ENCODE data around the gene ZNF483.
"Not testable (repeated sequence)": the region's sequence is repeated elsewhere in the genome, so short reads cannot be mapped to it uniquely, and the experiment has no call there.

ZNF483 gene

GRCh38 chr9:111525056-111525977 lies at the start of gene ZNF483:
ZNF483 (plus strand) TSS chr9:111525179; CDS start chr9:111527396, 2,217 bp downstream.
- DNase-seq = peak; percentile 24

- DNase-seq = no peak
Observed at GRCh38 chr9:111475195-111475594, 49.8 kb upstream of the ZNF483 start.

- DNase-seq = no peak
Observed at GRCh38 chr9:111477677-111478076, 47.3 kb upstream of the ZNF483 start.

- no peak for DNase-seq
Observed at GRCh38 chr9:111481885-111482636, 42.9 kb upstream of the ZNF483 start.

- DNase-seq = no peak
Observed at GRCh38 chr9:111482694-111483438, 42.1 kb upstream of the ZNF483 start.

- DNase-seq = no peak
Observed at GRCh38 chr9:111483439-111483857, 41.5 kb upstream of the ZNF483 start.

- peak; percentile 50 for DNase-seq
Observed at GRCh38 chr9:111483858-111484571, 41.0 kb upstream of the ZNF483 start, which contains the start of gene ECPAS. ECPAS (minus strand) TSS chr9:111484383; CDS start chr9:111472918, 11,465 bp downstream.

- DNase-seq = peak; percentile 50
Observed at GRCh38 chr9:111484572-111484894, 40.4 kb upstream of the ZNF483 start.

GRCh38 chr9:111497196-111497595 lies 27.8 kb upstream of the ZNF483 start:
- not testable (repeated sequence) for DNase-seq

- DNase-seq = no peak
Observed at GRCh38 chr9:111501005-111501562, 23.9 kb upstream of the ZNF483 start.

- no peak for DNase-seq
Observed at GRCh38 chr9:111501648-111502047, 23.3 kb upstream of the ZNF483 start.

GRCh38 chr9:111502506-111502905 lies 22.5 kb upstream of the ZNF483 start:
- no peak for DNase-seq

- DNase-seq = not testable (repeated sequence)
Observed at GRCh38 chr9:111511581-111511980, 13.4 kb upstream of the ZNF483 start.

GRCh38 chr9:111514967-111515366 lies 10.0 kb upstream of the ZNF483 start:
- no peak for DNase-seq

- DNase-seq = no peak
Observed at GRCh38 chr9:111516061-111516465, 8.9 kb upstream of the ZNF483 start.

- DNase-seq = no peak
Observed at GRCh38 chr9:111524731-111525055, 286 bp upstream of the ZNF483 start.

- no peak for DNase-seq
Observed at GRCh38 chr9:111527347-111527746, 2.4 kb downstream of the ZNF483 start.

- no peak for DNase-seq
Observed at GRCh38 chr9:111529787-111530186, 4.8 kb downstream of the ZNF483 start.

- no peak for DNase-seq
Observed at GRCh38 chr9:111531716-111532115, 6.7 kb downstream of the ZNF483 start.

GRCh38 chr9:111533099-111533790 lies 8.3 kb downstream of the ZNF483 start:
- no peak for DNase-seq

- DNase-seq = no peak
Observed at GRCh38 chr9:111542497-111543254, 17.7 kb downstream of the ZNF483 start.

Measured in NCI-H1694 treated with DMSO at 0.1 percent for 48 hours (cell line).